K562 (cell line): ENCODE results near the gene PDHX. TPM values are rescaled to one million over a fixed set of nuclear protein-coding genes. Genes with fewer than 3 reads are reported as not detected.

Experiments
- BDP1 ChIP-seq: IDR thresholded peaks from 3 replicates; pipeline ENCODE4 v1.6.1; 2011; ENCODE audit not compliant: insufficient read length, insufficient read depth
- ELF4 ChIP-seq: fragments of 450-650 bp; formaldehyde crosslinking; IDR thresholded peaks from 2 replicates; pipeline ENCODE4 v1.4.0; 2022; ENCODE audit warnings: missing genetic modification characterization
- FOXA1 ChIP-seq: fragments of 450-650 bp; IDR thresholded peaks from 2 replicates; pipeline ENCODE4 v1.6.1; 2016; ENCODE audit warnings: mild to moderate bottlenecking, borderline replicate concordance
- SAFB ChIP-seq: fragments of 200-400 bp; formaldehyde crosslinking; IDR thresholded peaks from 2 replicates; pipeline ENCODE4 v1.6.1; 2017; ENCODE audit warnings: low read depth, low read length, borderline replicate concordance
- SP1 ChIP-seq: sonication (generic); formaldehyde crosslinking; IDR thresholded peaks from 2 replicates; pipeline ENCODE4 v1.8.1; 2022; ENCODE audit warnings: mild to moderate bottlenecking, missing genetic modification reagents
- U2AF1 ChIP-seq: fragments of 200-400 bp; formaldehyde crosslinking; optimal IDR thresholded peaks from 2 replicates; pipeline ENCODE3; 2017; ENCODE audit warnings: mild to moderate bottlenecking, low read depth, low read length, moderate library complexity
- ZNF274 ChIP-seq: IDR thresholded peaks from 2 replicates; pipeline ENCODE4 v1.6.1; 2011; ENCODE audit warnings: low read depth, mild to moderate bottlenecking, low read length, moderate library complexity, borderline replicate concordance
- ZNF3 ChIP-seq: fragments of 250-450 bp; sonication (Bioruptor Pico); IDR thresholded peaks from 2 replicates; pipeline ENCODE4 v1.5.0; 2021; ENCODE audit warnings: mild to moderate bottlenecking, moderate library complexity
- ZNF57 ChIP-seq: fragments of 450-650 bp; formaldehyde crosslinking; IDR thresholded peaks from 2 replicates; pipeline ENCODE4 v1.4.0; 2020; ENCODE audit warnings: mild to moderate bottlenecking, moderate library complexity
- polyA plus RNA-seq, 8 experiments: library from polyadenylated mRNA; depleted of rRNA in 4 of 8; stranded (reverse) in 5 of 8; unstranded in 3 of 8; fragments of >200 nt; fragmentation: Nextera tagmentation in 2 of 8; fragmentation: Illumina TruSeq in 1 of 8; extraction: Ambion mirVana in 2 of 8; extraction: Trizol in 1 of 8; gene quantifications; 2 replicates each; pipeline versions ENCODE4 v1.2.1 to v1.2.3, GENCODE V29; 2011 to 2014; ENCODE audit warnings: inconsistent platforms in 1 of 8, missing spikeins in 1 of 8
- total RNA-seq, 7 experiments: library from RNA; depleted of rRNA in 6 of 7; stranded (reverse); fragments of >200 nt in 6 of 7; fragmentation: Illumina TruSeq in 2 of 7; extraction: Trizol in 2 of 7; gene quantifications; 2 replicates each; pipeline versions ENCODE4 v1.2.1 to v1.2.3, GENCODE V29; 2011 to 2021; ENCODE audit warnings: low replicate concordance in 1 of 7
- TF ChIP-seq, protein P1 (sequence below), 2 experiments: fragments of 200-800 bp in 1 of 2; sonication (Bioruptor generic) in 1 of 2; sonication (generic) in 1 of 2; formaldehyde crosslinking in 1 of 2; IDR thresholded peaks in 1 of 2; conservative IDR thresholded peaks in 1 of 2; 2 replicates each; pipeline versions ENCODE4 v1.5.0 to v1.6.1; 2016 to 2020; ENCODE audit warnings: missing compliant biosample characterization in 1 of 2, missing genetic modification characterization in 1 of 2, missing genetic modification reagents in 1 of 2
- TF ChIP-seq, protein P2 (sequence below): fragments of 450-650 bp; conservative IDR thresholded peaks from 2 replicates; pipeline ENCODE4 v1.6.1; 2016; ENCODE audit warnings: missing genetic modification characterization, low read depth, mild to moderate bottlenecking, control low read depth, missing compliant biosample characterization
- TF ChIP-seq, protein P3 (sequence below): sonication (generic); formaldehyde crosslinking; IDR thresholded peaks from 2 replicates; pipeline ENCODE4 v1.8.1; 2023; ENCODE audit warnings: mild to moderate bottlenecking, missing genetic modification reagents
- TF ChIP-seq, protein P4 (sequence below): fragments of 250-450 bp; sonication (Bioruptor Pico); IDR thresholded peaks from 2 replicates; pipeline ENCODE4 v1.9.0; 2021; ENCODE audit warnings: mild to moderate bottlenecking
- TF ChIP-seq, protein P5 (sequence below): fragments of 450-650 bp; formaldehyde crosslinking; IDR thresholded peaks from 2 replicates; pipeline ENCODE4 v1.4.0; 2022; ENCODE audit warnings: missing genetic modification characterization
- TF ChIP-seq, protein P6 (sequence below): fragments of 450-650 bp; formaldehyde crosslinking; IDR thresholded peaks from 2 replicates; pipeline ENCODE4 v1.4.0; 2022; ENCODE audit warnings: missing genetic modification characterization

PDHX gene
- total and polyA plus RNA-seq, 9 of the 15 experiments (the other 6 are each of a cell fraction or from before 2014, with no cell fraction given) = 20.8 to 43.5 (median 31.2) TPM

DNA sequence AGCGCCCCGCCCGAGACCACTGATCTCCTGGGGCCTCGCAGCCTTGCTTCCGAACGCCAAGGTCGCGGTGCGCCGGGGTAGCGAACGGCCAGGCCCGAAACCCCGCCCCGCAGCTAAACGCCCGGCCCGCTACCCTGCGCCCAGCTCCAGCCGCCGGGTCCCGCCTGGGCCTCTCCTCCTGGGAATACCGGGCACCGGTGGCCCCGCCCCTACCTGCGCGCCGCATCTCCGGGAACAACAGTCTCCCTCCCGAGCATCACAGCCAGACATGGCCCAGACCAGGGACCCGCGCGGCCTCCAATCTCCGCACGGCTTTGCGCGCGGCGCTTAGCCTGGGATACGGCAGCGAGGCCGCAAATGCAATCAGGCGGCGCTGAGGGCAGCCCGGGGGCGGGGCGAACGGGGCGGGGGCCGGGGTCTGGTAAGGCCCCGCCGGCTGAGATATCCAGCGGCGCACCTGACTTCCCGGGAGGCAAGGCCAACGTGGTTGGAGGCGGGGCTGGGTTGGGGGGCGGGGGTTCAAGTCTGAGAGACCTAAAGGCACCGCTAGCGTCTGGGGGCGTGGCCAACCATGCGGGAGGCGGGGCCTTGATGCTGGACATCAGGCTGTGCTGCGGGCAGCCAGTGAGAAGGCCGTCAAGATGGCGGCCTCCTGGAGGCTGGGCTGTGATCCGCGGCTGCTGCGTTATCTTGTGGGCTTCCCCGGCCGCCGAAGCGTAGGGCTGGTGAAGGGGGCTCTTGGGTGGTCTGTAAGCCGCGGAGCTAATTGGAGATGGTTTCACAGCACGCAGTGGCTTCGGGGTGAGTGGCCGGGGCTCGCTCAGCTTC lies at the start of gene PDHX, which contains the start of gene APIP (continued):
- TF ChIP-seq, protein P1, sequence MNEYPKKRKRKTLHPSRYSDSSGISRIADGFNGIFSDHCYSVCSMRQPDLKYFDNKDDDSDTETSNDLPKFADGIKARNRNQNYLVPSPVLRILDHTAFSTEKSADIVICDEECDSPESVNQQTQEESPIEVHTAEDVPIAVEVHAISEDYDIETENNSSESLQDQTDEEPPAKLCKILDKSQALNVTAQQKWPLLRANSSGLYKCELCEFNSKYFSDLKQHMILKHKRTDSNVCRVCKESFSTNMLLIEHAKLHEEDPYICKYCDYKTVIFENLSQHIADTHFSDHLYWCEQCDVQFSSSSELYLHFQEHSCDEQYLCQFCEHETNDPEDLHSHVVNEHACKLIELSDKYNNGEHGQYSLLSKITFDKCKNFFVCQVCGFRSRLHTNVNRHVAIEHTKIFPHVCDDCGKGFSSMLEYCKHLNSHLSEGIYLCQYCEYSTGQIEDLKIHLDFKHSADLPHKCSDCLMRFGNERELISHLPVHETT (CRISPR knock-in tag; conservative IDR thresholded peaks at IDR 0.05 in 1 of 2, IDR thresholded peaks at IDR 0.05 in 1 of 2) = no peak; a peak in 1 of 4 replicates
- TF ChIP-seq ZNF57 (CRISPR knock-in tag) = no peak
- TF ChIP-seq ZNF274 = no peak
- no peak for TF ChIP-seq ZNF3 (CRISPR knock-in tag)
- TF ChIP-seq, protein P2, sequence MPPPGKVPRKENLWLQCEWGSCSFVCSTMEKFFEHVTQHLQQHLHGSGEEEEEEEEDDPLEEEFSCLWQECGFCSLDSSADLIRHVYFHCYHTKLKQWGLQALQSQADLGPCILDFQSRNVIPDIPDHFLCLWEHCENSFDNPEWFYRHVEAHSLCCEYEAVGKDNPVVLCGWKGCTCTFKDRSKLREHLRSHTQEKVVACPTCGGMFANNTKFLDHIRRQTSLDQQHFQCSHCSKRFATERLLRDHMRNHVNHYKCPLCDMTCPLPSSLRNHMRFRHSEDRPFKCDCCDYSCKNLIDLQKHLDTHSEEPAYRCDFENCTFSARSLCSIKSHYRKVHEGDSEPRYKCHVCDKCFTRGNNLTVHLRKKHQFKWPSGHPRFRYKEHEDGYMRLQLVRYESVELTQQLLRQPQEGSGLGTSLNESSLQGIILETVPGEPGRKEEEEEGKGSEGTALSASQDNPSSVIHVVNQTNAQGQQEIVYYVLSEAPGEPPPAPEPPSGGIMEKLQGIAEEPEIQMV (tag) = no peak
- no peak for TF ChIP-seq FOXA1
- TF ChIP-seq BDP1 = no peak
- peak; percentile 88 for TF ChIP-seq SP1 (CRISPR knock-in tag)
- TF ChIP-seq, protein P3, sequence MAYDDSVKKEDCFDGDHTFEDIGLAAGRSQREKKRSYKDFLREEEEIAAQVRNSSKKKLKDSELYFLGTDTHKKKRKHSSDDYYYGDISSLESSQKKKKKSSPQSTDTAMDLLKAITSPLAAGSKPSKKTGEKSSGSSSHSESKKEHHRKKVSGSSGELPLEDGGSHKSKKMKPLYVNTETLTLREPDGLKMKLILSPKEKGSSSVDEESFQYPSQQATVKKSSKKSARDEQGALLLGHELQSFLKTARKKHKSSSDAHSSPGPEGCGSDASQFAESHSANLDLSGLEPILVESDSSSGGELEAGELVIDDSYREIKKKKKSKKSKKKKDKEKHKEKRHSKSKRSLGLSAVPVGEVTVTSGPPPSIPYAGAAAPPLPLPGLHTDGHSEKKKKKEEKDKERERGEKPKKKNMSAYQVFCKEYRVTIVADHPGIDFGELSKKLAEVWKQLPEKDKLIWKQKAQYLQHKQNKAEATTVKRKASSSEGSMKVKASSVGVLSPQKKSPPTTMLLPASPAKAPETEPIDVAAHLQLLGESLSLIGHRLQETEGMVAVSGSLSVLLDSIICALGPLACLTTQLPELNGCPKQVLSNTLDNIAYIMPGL (CRISPR knock-in tag) = peak; percentile 68; the same call in 1 of the 2 replicates
- TF ChIP-seq, protein P4, sequence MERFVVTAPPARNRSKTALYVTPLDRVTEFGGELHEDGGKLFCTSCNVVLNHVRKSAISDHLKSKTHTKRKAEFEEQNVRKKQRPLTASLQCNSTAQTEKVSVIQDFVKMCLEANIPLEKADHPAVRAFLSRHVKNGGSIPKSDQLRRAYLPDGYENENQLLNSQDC = 0 out of 2 replicates have a peak, but pooled peaks have one; percentile 58
- 0 out of 2 replicates have a peak, but pooled peaks have one; percentile 17 for TF ChIP-seq ELF4
- peak; percentile 87 for TF ChIP-seq U2AF1
- TF ChIP-seq, protein P5, sequence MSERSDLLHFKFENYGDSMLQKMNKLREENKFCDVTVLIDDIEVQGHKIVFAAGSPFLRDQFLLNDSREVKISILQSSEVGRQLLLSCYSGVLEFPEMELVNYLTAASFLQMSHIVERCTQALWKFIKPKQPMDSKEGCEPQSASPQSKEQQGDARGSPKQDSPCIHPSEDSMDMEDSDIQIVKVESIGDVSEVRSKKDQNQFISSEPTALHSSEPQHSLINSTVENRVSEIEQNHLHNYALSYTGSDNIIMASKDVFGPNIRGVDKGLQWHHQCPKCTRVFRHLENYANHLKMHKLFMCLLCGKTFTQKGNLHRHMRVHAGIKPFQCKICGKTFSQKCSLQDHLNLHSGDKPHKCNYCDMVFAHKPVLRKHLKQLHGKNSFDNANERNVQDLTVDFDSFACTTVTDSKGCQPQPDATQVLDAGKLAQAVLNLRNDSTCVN (CRISPR knock-in tag) = 0 out of 2 replicates have a peak, but pooled peaks have one; percentile 49
- TF ChIP-seq SAFB = no peak
- TF ChIP-seq, protein P6, sequence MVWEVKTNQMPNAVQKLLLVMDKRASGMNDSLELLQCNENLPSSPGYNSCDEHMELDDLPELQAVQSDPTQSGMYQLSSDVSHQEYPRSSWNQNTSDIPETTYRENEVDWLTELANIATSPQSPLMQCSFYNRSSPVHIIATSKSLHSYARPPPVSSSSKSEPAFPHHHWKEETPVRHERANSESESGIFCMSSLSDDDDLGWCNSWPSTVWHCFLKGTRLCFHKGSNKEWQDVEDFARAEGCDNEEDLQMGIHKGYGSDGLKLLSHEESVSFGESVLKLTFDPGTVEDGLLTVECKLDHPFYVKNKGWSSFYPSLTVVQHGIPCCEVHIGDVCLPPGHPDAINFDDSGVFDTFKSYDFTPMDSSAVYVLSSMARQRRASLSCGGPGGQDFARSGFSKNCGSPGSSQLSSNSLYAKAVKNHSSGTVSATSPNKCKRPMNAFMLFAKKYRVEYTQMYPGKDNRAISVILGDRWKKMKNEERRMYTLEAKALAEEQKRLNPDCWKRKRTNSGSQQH (CRISPR knock-in tag) = no peak
